Activated CD8-positive, alpha-beta memory T cell treated with anti-CD3 and anti-CD28 coated beads for 4 hours (primary cell): ENCODE data around the gene TTLL11.

Experiments used
- DNase-seq, 2 donors: peaks; one replicate each; pipeline ENCODE4 v3.0.0-alpha.2; 2020; ENCODE audit warnings: low read depth in 2 of 2

TTLL11 gene

DNA sequence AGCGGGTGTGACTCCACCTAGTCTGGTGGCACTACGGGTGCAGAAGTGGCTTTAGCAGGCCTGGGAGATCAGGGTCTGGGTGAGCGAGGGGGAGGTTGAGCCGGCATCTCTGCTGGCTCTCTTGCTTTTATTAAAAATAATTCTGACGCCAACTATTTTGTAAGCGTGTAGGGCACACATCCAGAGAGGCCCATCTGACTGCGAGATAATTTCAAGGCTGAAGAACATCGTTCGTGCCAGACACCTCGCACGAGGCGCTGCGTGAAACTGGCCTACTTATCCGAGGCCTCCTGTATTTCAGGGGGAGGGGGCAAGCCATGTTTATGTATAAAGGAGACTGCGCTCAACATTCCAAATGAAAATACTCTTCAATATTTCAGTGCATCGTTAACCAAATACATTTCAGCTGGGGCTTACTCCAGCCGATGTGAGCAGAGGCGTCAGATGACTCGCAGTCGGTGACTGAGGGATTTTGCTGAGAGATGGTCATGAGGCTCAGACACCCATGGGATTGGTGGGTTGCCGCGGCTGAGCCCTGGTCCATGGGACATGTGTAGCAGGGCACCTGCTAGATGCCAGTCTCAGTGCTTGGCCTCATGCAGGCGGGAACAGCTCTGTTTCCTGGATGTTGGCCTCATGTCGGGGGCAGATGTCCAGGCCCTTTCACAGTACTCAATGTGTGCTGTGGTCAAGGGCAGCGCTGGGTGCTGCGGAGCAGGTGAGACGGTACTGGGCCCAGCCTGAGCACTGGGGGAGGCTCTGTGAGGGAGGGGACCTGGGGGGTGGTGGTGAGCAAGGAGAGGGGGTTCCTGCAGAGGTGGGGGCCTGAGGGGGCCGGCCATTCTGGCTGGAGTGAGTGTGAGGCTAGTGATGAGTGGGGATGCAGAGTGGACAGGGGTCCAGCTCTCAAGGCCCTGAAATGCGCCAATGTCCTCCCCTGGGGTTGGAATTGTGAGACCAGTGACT lies 240.2 kb downstream of the TTLL11 start:
- DNase-seq = no peak

DNA sequence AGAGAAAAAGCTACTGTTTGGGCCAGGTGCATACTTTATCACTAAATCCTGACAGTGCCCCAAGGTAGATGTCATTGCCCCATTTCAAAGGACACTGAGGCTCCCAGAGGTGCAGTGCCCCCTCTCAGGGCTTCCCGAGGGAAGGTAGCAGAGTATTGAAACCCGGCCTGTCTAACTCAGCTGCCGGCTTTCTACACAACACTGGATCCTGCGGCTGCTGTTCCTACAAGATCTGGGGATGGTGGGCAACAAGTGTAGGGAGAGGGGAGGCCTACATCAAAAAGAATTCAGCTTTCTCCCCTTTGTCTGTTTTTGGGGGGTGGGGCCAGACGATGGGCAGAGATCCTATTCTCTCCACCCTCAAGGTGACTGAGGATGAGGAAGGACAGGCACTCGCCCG lies 240.9 kb downstream of the TTLL11 start:
- DNase-seq = no peak

DNA sequence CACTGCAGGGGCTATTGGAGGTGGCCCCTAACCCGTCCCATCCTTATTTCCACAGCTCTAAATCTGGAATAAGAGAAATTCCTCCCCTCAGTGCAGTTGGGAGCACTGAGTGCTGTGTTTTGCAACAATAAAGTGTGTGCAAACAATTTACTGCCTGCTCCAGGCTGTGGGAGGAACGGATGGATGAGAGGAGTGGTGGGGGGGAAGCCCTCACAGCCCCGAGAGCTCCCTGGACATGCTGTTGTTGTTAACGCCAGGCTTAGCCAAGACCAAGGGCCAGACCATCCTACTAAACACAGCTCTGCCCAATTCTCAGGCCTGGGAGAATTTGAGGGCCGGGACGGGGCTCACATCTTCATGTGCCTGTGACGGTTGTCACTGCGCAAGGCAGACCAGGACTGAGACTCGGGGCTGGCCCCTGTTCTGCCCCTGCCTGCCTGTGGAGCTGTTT lies 241.4 kb downstream of the TTLL11 start:
- DNase-seq = no peak

DNA sequence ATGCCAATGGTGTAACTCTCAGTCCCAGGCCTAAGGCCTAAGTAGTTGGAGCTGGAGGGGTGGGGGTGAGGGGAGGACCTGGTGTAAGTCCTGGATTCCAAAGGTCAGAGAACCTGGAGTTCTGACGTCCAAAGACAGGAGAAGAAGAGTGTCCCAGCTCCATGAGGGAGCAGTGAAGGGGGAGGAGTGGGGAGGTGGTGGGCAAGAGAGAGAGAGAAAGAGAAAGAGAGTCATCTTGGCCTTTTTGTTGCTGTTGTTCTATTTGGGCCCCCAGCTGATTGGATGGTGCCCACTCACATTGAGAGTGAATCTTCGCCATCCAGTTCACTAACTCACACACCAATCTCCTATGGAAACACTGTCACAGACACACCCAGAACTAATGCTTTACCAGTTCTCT lies 242.7 kb downstream of the TTLL11 start:
- DNase-seq = no peak

DNA sequence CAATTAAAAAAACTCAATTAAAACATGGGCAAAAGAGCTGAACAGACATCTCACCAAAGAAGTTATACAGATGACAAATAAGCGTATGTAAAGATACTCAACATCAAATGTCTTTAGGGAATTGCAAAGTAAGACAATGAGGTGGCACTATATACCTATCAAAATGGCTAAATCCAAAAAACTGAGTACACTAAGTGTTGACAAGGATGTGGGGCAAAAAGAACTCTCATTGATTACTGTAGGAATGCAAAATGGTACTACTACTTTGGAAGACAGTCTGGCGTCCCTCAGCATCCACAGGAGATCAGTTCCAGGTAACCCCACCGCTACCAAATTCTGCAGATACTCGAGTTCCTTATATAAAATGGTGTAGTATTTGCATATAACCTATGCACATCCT lies 243.6 kb downstream of the TTLL11 start:
- DNase-seq = no peak

DNA sequence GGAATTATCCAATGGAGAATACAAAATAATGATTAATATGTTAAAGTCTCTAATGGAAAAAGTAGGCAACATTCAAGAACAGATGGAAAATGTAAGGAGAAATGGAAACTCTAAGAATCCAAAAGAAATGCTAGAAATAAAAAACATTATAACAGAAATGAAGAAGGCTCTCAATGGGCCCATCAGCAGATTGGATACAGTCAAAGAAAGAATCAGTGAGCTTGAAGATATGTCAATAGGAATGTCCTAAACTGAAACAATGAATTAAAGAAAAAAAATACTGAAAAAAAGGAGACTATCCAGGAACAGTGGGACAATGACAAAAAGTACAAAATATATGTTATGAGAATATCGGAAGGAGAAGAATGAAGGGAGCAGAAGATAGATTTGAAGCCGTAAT lies 248.5 kb downstream of the TTLL11 start:
- DNase-seq = no peak

DNA sequence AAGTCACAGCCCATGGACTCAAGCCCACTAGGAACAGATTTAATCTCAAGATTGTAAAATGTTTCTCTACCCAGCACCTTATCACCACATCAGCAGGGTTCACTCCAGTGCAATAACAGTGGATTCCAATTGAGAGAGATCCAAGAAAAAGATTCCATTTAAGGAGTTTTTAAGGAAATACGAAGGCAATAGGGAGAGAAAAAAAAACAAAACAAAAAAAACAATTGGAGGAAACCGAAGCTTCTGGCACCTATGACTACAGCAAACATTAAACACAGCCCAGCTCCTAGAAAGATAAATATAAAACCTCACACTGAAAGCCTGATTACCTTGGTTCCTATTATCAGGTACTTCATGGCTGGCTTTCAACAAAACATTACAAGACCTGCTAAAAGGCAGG lies 249.0 kb downstream of the TTLL11 start:
- DNase-seq = no peak

DNA sequence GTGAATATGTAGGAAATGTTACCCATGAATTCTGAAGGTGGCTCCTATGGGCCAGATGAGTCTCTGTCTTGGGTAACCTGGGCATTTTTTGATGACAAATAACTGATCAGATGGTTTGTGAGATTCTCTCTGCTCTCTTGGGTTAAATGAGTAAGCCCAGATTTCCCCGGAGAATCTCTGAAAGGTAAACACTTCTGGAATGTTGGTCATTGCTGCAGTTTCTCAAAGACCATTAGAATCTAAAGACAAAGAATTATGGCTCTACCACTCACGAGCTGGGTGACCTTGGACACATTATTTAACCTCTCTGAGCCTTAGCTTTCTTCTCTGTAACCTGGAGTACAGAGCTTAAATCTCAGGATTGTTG lies 250.5 kb downstream of the TTLL11 start:
- no peak for DNase-seq

DNA sequence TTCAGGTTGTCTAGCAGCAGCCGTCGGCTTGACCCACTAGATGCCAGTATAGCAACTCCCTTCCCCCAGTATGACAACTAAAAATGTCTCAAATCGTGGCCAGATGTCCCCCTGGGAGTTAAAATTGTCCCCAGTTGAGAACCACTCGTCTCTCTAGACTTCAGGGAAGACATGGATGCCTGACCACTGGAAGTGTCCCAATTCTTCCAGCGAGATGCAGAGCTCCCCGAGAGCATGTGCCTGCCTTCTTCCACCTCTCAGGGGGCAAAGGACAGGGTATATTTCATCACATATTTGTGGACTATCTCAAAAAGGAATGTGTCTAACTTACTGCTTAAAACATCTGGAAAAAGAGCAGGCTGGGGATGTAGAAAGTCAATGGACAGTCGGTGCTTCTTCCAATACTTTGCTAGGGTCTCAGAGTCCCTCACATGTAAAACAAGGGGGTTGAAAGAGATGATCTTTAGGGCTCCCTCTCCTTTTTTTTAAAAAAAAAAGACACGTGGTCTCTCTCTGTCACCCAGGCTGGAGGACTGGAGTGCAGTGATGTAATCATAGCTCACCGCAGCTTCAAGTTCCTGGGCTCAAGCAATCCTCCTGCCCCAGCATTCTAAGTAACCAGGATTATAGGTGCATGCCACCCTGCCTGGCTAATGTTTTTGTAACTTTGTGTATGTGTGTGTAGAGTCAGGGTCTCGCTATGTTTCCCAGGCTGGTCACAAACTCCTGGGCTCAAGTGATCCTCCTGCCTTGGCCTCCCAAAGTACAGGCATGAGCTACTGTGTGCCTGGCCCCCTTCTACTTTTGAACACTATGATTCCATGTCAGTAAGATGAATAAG lies 251.1 kb downstream of the TTLL11 start:
- DNase-seq = no peak

DNA sequence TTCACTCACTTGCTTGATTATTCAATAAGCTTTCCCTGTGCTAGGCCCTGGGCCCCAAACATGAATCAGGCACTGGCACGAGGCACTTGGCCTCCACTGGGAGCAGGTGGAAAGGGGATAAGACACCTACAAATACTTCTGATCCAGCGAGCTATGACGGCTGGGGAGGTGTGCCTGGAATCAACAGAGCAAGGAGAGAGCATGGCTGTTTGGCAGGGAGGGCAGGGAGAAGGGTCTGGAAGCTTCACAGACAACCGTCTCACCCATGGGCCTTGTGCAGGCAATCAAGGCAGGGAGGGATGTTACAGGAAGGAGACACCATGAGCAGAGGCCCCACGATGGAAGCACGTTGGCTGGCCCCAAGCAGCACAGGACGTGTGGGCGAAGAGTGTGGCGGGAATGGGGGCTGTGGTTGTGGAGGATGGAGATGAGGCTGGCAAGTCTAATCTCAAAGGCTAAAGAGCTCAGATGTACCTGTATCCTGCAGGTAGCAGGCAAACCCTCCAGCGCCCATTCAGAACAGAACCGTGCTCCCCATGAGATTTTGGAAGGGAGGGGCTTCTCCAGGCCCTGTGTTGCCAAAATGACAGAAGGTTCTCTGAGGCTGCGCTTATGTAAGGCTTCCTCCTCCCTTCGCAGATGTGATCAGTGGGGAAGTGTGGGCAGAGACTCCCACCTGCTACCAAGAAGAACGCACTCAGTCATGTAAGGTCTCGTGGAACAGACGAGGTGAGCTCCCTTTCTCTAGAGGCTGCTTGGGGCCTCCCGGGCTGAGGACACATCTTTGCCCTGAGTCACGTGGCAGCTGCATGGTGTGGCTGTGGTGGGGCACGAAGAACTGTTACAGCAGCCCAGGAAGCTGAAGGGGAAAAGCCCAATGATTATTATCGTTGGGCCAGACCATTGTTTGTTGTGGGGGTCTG lies 252.0 kb downstream of the TTLL11 start:
- DNase-seq = no peak

DNA sequence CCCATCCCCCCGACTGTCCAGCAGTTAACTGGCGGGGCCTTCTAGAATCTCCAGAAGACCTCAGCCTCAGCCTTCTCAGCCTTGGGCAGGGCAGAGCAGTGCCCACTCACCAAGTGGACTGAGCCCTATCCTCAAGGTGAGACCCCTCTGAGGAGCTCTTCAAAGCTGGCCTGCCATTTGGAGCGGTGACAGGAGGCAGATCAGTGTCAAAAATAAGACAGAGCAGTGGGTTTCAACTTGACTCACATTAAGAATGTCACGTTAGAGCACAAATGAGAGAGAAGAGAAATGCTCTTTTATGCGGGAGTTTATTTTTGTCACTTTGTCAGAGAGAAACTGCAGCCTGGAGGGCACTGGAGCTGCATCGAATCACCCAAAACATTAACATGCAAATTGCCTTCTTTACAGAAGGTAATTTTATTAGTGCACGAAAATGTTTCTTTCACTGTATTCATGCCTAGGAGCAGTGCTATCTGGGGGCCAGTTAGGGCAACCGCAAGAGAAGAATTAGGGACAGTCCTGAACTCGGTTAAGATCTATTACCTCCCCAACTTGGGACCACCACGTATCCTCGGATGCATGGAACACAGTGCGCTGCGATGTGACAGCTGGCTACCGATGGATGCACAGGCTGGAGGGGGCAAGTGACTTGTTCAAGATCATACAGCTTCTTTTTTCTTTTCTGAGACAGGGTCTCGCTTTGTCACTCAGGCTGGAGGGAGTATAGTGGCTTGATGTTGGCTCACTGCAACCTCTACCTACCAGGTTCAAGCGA lies 253.2 kb downstream of the TTLL11 start:
- DNase-seq = no peak

DNA sequence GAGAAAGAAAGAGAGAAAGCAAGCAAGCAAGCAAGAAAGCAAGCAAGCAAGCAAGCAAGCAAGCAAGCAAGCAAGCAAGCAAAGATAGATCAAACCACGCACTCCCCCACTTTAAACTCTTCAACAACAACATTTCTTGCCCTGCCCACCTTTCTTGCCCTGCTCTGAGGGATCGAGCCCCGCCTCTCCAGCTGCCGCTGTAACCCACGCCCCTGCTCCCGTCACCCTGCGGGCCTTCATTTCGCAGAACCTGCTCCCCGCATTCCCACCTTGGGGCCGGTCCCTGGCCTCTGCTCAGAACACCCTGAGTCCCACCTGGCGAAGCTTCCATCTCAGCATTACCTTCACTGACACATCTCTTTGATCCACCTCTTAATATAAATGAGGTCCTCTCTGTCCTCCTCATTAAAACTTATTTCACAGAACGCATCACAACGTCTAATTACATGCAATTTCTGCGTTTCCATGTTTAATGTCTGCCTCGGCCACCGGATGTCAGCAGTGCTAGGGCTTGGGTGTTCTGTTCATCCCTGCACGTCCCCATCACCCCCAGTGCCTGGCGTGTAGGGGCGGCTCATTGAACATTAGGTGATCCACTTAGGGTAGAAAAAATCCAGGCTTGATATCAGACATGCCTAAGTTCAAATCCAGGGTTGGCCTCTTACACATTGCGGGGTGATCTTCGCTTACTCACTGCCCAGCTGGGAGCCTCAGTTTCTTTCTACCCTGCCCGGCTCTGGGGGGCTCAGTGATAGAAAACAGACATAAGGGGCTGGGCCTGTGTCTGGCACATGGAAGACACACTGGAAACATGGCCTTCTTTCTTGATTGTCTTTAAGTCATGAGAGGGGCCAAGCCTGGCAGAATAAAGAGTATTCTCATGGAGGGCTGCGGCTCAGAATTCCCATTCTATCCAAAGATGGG lies 254.1 kb downstream of the TTLL11 start:
- no peak for DNase-seq

DNA sequence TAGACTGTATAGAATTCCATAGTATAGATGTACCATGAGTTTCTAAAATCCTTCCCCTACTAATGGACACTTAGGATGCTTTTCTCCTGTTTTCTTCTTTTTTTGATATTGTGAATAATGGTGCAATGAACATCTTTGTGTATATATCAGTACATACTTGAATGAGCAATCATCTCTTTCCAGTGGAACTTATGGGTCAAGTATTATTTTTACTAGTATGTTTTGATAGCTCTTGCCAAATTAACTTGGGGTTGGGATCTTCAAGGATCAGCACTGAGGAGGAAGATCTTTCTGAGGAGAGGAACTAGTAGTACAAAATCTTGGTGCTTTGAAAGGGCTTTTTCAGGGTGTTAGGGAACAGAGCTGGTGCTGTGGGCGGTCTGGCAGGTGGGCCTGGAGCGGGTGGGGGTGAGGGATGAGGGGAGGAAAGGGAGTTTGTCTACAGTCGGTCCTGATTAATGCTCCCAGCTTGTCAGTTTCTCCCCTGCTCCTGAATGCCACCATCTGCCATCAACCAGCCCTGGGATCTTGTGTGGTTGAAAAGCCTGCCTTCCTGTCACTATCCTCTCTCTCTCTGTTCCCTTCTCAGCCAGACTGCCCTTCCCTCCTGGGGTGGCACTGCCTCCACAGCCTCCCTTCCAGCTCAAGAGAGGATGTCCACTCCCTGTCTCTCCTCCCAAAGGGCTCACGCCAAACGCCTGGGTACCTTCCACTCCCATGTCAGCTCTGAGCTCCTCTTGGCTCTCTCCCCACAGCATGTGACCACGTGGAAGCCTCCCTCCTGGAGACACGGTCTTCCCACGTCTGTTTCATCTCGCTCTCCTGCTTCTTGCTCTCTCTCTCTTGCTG lies 255.8 kb downstream of the TTLL11 start:
- DNase-seq = no peak

DNA sequence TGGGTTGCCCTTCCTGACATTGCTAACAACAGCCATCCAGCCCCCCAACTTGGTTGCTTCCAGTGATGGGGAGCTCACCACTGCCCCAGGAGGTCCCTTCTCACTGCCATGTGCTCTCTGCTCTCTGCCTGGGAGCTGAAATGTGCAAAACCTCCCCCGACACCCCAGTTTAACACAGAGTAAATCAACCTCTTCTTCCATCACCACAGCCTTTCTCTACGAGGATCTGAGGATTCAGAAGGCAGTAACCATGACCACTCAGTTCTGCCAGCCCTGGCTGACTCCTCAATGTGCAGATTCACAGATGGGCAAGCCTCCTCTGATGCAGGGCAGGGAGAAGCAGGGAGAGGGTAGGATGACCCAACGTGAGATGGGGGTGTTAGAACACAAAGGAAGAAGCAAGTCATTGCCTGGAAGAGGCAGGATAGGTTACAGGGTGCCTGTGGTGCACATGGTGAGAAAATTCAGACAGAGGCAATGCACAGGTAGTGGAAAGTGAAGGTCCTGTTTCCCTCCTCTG lies 256.7 kb downstream of the TTLL11 start:
- no peak for DNase-seq

DNA sequence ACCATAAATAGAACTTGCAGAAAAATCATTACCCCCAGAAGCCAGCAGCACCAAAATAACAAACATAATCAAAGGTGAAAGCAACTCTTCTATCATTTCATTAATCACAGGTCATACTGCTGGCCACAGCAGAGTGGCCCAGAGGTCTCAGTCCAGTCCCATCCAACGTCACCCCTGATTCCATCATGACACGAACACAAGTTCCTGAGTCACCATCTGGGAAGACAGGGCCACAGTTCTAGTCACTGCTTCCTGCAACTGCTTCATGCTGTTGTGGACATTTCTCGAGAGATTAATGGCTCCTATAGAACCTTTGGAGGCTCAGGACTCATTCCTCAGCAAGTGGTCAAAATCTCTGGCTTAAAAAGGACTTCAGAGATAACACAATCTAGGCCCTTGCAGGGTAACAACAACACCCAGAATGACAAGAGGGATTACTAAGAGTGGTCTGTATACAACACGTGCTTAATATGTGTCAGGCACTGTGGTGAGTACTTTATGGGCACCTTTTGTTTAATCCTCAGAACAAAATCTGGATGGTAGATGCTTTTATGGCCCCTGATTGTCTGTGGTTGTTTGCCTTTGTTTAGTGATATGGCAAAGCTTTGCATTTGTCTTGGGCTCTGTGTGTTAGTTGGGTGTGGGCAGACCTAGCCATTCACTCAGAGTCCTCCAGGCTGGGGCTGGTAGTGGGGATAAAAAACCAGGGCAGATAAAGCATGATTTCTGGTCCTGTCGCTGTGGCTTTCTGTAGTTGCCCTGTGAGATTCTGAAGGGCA lies 257.3 kb downstream of the TTLL11 start:
- no peak for DNase-seq

DNA sequence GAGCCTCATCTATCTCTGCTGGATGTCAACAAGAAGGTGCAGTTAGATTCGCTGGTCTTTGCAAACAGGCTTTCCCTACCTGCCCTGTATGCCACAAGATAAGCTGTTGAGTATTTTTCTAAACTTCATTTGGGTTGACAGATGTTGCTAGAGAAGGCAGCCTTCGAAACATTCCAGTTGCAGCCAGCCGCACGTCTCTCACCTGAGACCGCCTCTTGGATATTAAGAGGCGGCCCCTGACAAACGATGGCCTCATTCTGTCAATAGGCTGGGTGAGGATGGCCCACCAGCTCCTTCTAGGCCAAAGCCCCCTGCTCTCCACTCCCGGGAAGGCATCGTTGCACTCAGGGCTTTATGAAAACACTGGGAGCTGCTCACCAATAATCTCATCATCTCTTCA lies 260.0 kb downstream of the TTLL11 start:
- DNase-seq = no peak

DNA sequence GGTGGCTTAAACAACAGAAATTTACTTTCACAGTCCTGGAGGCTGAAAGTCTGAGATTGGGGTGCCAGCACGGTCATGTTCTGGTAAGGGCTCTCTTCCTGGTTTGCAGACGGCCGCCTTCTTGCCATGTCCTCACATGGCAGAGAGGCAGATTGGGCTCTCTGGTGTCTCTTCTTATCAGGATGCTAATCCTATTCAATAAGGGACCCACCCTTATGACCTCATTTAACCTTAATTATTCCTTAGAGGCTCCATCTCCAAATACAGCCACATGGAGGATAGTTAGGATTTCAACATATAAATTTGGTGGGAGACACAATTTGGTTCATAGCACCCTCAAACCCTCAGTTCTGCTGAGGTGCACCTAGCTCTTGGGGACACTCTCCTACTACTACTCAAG lies 261.2 kb downstream of the TTLL11 start:
- DNase-seq = no peak
